ENCODE data around the gene ZNF232.
"Not testable (repeated sequence)": the region's sequence is repeated elsewhere in the genome, so short reads cannot be mapped to it uniquely, and the experiment has no call there.

Gene ZNF232

GRCh38 chr17:5122586-5123342 is 11.1 kb upstream of the ZNF232 start:
- peak overlapping the region in 4 of 5 donors; percentile 39 to 66 (median 61) for H3K4me3 ChIP-seq (ENCODE audit: low read depth in 1 of 5, low read length in 5 of 5)
- H3K9me3 ChIP-seq (ENCODE audit: control insufficient read depth in 5 of 5, low read length in 5 of 5) = peaks cover 0 to 8% (median 4%) of the 10 kb centered on the region in 5 donors
- H3K9ac ChIP-seq (ENCODE audit: low read length in 5 of 5) = peak overlapping the region in 2 of 5 donors; percentile 39 to 59
- H3K4me1 ChIP-seq (ENCODE audit: control insufficient read depth in 5 of 5, insufficient read depth in 5 of 5, low read length in 5 of 5) = peaks cover 2 to 15% (median 8%) of the 10 kb centered on the region in 5 donors
- peaks cover 2 to 22% (median 13%) of the 10 kb centered on the region in 5 donors for H3K27me3 ChIP-seq (ENCODE audit: control insufficient read depth in 5 of 5, insufficient read depth in 4 of 5, low read length in 5 of 5)
- H3K36me3 ChIP-seq (ENCODE audit: control insufficient read depth in 5 of 5, insufficient read depth in 5 of 5, low read length in 5 of 5) = no peaks in the 10 kb centered on the region
- no peak overlapping the region for H3K27ac ChIP-seq (ENCODE audit: low read depth, low read length)

- H3K36me3 ChIP-seq (ENCODE audit: control insufficient read depth in 5 of 5, insufficient read depth in 5 of 5, low read length in 5 of 5); H3K9ac ChIP-seq (ENCODE audit: low read length in 5 of 5); H3K9me3 ChIP-seq (ENCODE audit: control insufficient read depth in 5 of 5, low read length in 5 of 5); H3K27ac ChIP-seq (ENCODE audit: low read depth, low read length); H3K4me3 ChIP-seq (ENCODE audit: low read depth in 1 of 5, low read length in 5 of 5): not testable (repeated sequence)
- H3K27me3 ChIP-seq (ENCODE audit: control insufficient read depth in 5 of 5, insufficient read depth in 4 of 5, low read length in 5 of 5) = peaks cover 4 to 18% (median 13%) of the 10 kb centered on the region in 5 donors
- H3K4me1 ChIP-seq (ENCODE audit: control insufficient read depth in 5 of 5, insufficient read depth in 5 of 5, low read length in 5 of 5) = peaks cover 2 to 15% (median 8%) of the 10 kb centered on the region in 5 donors
These were observed 10.4 kb upstream of the ZNF232 start for GRCh38 chr17:5122056-5122455.

GRCh38 chr17:5121186-5121841 is 9.6 kb upstream of the ZNF232 start:
- no peak overlapping the region for H3K27ac ChIP-seq (ENCODE audit: low read depth, low read length)
- no peak overlapping the region for H3K9ac ChIP-seq (ENCODE audit: low read length in 5 of 5)
- H3K4me1 ChIP-seq (ENCODE audit: control insufficient read depth in 5 of 5, insufficient read depth in 5 of 5, low read length in 5 of 5) = peaks cover 2 to 15% (median 8%) of the 10 kb centered on the region in 5 donors
- H3K9me3 ChIP-seq (ENCODE audit: control insufficient read depth in 5 of 5, low read length in 5 of 5) = peaks cover 0 to 8% (median 4%) of the 10 kb centered on the region in 5 donors
- H3K4me3 ChIP-seq (ENCODE audit: low read depth in 1 of 5, low read length in 5 of 5) = no peak overlapping the region
- no peaks in the 10 kb centered on the region for H3K36me3 ChIP-seq (ENCODE audit: control insufficient read depth in 5 of 5, insufficient read depth in 5 of 5, low read length in 5 of 5)
- peaks cover 9 to 23% (median 19%) of the 10 kb centered on the region in 5 donors for H3K27me3 ChIP-seq (ENCODE audit: control insufficient read depth in 5 of 5, insufficient read depth in 4 of 5, low read length in 5 of 5)

- H3K4me1 ChIP-seq (ENCODE audit: control insufficient read depth in 5 of 5, insufficient read depth in 5 of 5, low read length in 5 of 5) = peaks cover 2 to 15% (median 8%) of the 10 kb centered on the region in 5 donors
These were observed 8.9 kb upstream of the ZNF232 start for GRCh38 chr17:5120436-5121185.

GRCh38 chr17:5120036-5120435 is 8.4 kb upstream of the ZNF232 start:
- peaks cover 0 to 8% (median 4%) of the 10 kb centered on the region in 5 donors for H3K9me3 ChIP-seq (ENCODE audit: control insufficient read depth in 5 of 5, low read length in 5 of 5)
- H3K4me3 ChIP-seq (ENCODE audit: low read depth in 1 of 5, low read length in 5 of 5) = no peak overlapping the region
- peaks cover 12 to 35% (median 24%) of the 10 kb centered on the region in 5 donors for H3K27me3 ChIP-seq (ENCODE audit: control insufficient read depth in 5 of 5, insufficient read depth in 4 of 5, low read length in 5 of 5)
- H3K9ac ChIP-seq (ENCODE audit: low read length in 5 of 5) = no peak overlapping the region
- H3K27ac ChIP-seq (ENCODE audit: low read depth, low read length) = no peak overlapping the region
- peaks cover 2 to 15% (median 8%) of the 10 kb centered on the region in 5 donors for H3K4me1 ChIP-seq (ENCODE audit: control insufficient read depth in 5 of 5, insufficient read depth in 5 of 5, low read length in 5 of 5)
- no peaks in the 10 kb centered on the region for H3K36me3 ChIP-seq (ENCODE audit: control insufficient read depth in 5 of 5, insufficient read depth in 5 of 5, low read length in 5 of 5)

More at GRCh38 chr17:5120436-5121185, 8.9 kb upstream of the ZNF232 start:
- peaks cover 12 to 30% (median 20%) of the 10 kb centered on the region in 5 donors for H3K27me3 ChIP-seq (ENCODE audit: control insufficient read depth in 5 of 5, insufficient read depth in 4 of 5, low read length in 5 of 5)
- not testable (repeated sequence) for H3K27ac ChIP-seq (ENCODE audit: low read depth, low read length); H3K36me3 ChIP-seq (ENCODE audit: control insufficient read depth in 5 of 5, insufficient read depth in 5 of 5, low read length in 5 of 5); H3K4me3 ChIP-seq (ENCODE audit: low read depth in 1 of 5, low read length in 5 of 5); H3K9ac ChIP-seq (ENCODE audit: low read length in 5 of 5); H3K9me3 ChIP-seq (ENCODE audit: control insufficient read depth in 5 of 5, low read length in 5 of 5)

GRCh38 chr17:5118219-5118618 is 6.5 kb upstream of the ZNF232 start:
- H3K9me3 ChIP-seq (ENCODE audit: control insufficient read depth in 5 of 5, low read length in 5 of 5) = peaks cover 0 to 8% (median 4%) of the 10 kb centered on the region in 5 donors
- no peak overlapping the region for H3K27ac ChIP-seq (ENCODE audit: low read depth, low read length)
- no peak overlapping the region for H3K4me3 ChIP-seq (ENCODE audit: low read depth in 1 of 5, low read length in 5 of 5)
- H3K9ac ChIP-seq (ENCODE audit: low read length in 5 of 5) = no peak overlapping the region
- H3K27me3 ChIP-seq (ENCODE audit: control insufficient read depth in 5 of 5, insufficient read depth in 4 of 5, low read length in 5 of 5) = peaks cover 12 to 31% (median 16%) of the 10 kb centered on the region in 5 donors
- H3K36me3 ChIP-seq (ENCODE audit: control insufficient read depth in 5 of 5, insufficient read depth in 5 of 5, low read length in 5 of 5) = peaks cover 0 to 6% (median 0%) of the 10 kb centered on the region in 5 donors
- peaks cover 0 to 9% (median 6%) of the 10 kb centered on the region in 5 donors for H3K4me1 ChIP-seq (ENCODE audit: control insufficient read depth in 5 of 5, insufficient read depth in 5 of 5, low read length in 5 of 5)

- Histone ChIP-seq H3K27ac (ENCODE audit: low read depth, low read length) (no peak within 1 kb of the TSS), H3K4me1 (ENCODE audit: control insufficient read depth in 5 of 5, insufficient read depth in 5 of 5, low read length in 5 of 5) (peaks cover 0 to 14% (median 10%) of the 10 kb centered on the region in 5 donors), H3K4me3 (ENCODE audit: low read depth in 1 of 5, low read length in 5 of 5) (peak within 1 kb of the TSS in 1 of 5 donors; percentile 20), H3K9me3 (ENCODE audit: control insufficient read depth in 5 of 5, low read length in 5 of 5) (peaks cover 0 to 8% (median 4%) of the 10 kb centered on the region in 5 donors), H3K27me3 (ENCODE audit: control insufficient read depth in 5 of 5, insufficient read depth in 4 of 5, low read length in 5 of 5) (peaks cover 12 to 28% (median 16%) of the 10 kb centered on the region in 5 donors), H3K9ac (ENCODE audit: low read length in 5 of 5) (no peak within 1 kb of the TSS), H3K36me3 (ENCODE audit: control insufficient read depth in 5 of 5, insufficient read depth in 5 of 5, low read length in 5 of 5) (peaks cover 0 to 6% (median 0%) of the 10 kb centered on the region in 5 donors)
These were observed 4.3 kb upstream of the ZNF232 start, which contains the start of gene USP6 for GRCh38 chr17:5115673-5116651. Gene USP6, plus strand, starts transcription at chr17:5116032. Its CDS starts 14,336 bp downstream, at chr17:5130368.

- H3K36me3 ChIP-seq (ENCODE audit: control insufficient read depth in 5 of 5, insufficient read depth in 5 of 5, low read length in 5 of 5) = peaks cover 16 to 28% (median 24%) of the 10 kb centered on the region in 5 donors
- H3K4me1 ChIP-seq (ENCODE audit: control insufficient read depth in 5 of 5, insufficient read depth in 5 of 5, low read length in 5 of 5) = peaks cover 0 to 20% (median 17%) of the 10 kb centered on the region in 5 donors
- H3K9me3 ChIP-seq (ENCODE audit: control insufficient read depth in 5 of 5, low read length in 5 of 5) = no peaks in the 10 kb centered on the region
- peaks cover 0 to 13% (median 8%) of the 10 kb centered on the region in 5 donors for H3K27me3 ChIP-seq (ENCODE audit: control insufficient read depth in 5 of 5, insufficient read depth in 4 of 5, low read length in 5 of 5)
- peak overlapping the region; percentile 80 to 99 (median 96) for H3K4me3 ChIP-seq (ENCODE audit: low read depth in 1 of 5, low read length in 5 of 5)
- peak overlapping the region; percentile 3 to 97 (median 90) for H3K9ac ChIP-seq (ENCODE audit: low read length in 5 of 5)
- no peak overlapping the region for H3K27ac ChIP-seq (ENCODE audit: low read depth, low read length)
These were observed 862 bp downstream of the ZNF232 start for GRCh38 chr17:5110816-5111215.

GRCh38 chr17:5100832-5101231 is 10.8 kb downstream of the ZNF232 start:
- peaks cover 0 to 10% (median 0%) of the 10 kb centered on the region in 5 donors for H3K27me3 ChIP-seq (ENCODE audit: control insufficient read depth in 5 of 5, insufficient read depth in 4 of 5, low read length in 5 of 5)
- H3K9ac ChIP-seq (ENCODE audit: low read length in 5 of 5) = no peak overlapping the region
- H3K36me3 ChIP-seq (ENCODE audit: control insufficient read depth in 5 of 5, insufficient read depth in 5 of 5, low read length in 5 of 5) = peaks cover 2 to 6% (median 5%) of the 10 kb centered on the region in 5 donors

More at GRCh38 chr17:5100832-5101231, 10.8 kb downstream of the ZNF232 start:
- Histone ChIP-seq H3K4me3 (ENCODE audit: low read depth in 1 of 5, low read length in 5 of 5) (no peak overlapping the region), H3K9me3 (ENCODE audit: control insufficient read depth in 5 of 5, low read length in 5 of 5) (peaks cover 3 to 19% (median 18%) of the 10 kb centered on the region in 5 donors), H3K27ac (ENCODE audit: low read depth, low read length) (no peak overlapping the region), H3K4me1 (ENCODE audit: control insufficient read depth in 5 of 5, insufficient read depth in 5 of 5, low read length in 5 of 5) (peaks cover 4 to 14% (median 9%) of the 10 kb centered on the region in 5 donors)

All from subcutaneous abdominal adipose tissue (tissue), 5 donors.